GM19395 (cell line): ENCODE data around the gene POLDIP3.
"Not testable (repeated sequence)": the region's sequence is repeated elsewhere in the genome, so short reads cannot be mapped to it uniquely, and the experiment has no call there.

ENCODE experiments used
- ATAC-seq: cut with Tn5 transposase; IDR thresholded peaks from one replicate; pipeline ENCODE4 v1.9.1; 2021; ENCODE audit warnings: mild to moderate bottlenecking, moderate library complexity; ENCODE audit not compliant: unreplicated experiment

Gene POLDIP3

DNA sequence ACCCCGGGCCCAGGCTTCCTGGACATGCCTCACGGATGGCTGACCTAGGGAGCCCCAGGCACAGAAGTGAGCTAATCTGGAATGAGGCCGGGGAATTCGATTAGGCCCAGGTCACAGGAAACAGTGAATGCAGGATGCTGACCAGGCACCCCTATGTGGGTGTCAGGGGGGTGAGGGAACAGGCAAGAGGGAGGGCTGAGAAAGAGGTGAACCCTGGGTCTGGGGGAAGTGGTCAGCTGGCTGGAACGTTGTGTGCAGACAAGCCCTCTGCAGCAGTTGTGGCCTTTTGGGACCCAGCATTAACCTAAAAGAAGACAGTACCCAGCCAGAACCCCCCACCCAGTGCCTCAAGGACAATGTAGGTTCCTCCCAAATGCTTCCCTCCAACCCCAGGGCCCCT, 52.8 kb downstream of the POLDIP3 start:
- ATAC-seq = no peak

GRCh38 chr22:42560781-42561180, 53.9 kb downstream of the POLDIP3 start:
- ATAC-seq = no peak

DNA sequence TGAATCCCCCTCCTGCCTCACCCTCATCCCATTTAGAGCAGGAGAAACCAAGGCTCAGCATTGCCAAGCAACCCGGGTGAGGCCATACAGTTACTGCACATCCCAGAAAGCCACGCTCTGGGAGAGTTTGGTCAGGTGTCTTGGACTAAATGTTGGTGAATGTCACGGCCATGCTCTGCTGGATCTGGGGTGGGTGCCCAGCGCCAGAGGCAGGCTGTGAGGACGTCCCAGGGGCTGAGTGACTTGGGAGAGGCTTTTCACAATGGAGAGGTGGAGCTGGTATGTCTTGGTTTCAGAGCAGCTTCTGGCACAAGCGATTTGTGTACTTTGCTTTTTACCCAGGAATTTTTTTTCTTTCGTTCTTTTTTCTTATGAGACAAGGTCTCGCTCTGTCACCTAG, 54.3 kb downstream of the POLDIP3 start:
- no peak for ATAC-seq

- ATAC-seq = peak; percentile 55
Measured at GRCh38 chr22:42553475-42554361, 61.0 kb downstream of the POLDIP3 start, which contains the start of gene SERHL2. TSS of gene SERHL2 (plus strand) at chr22:42553956. CDS start at chr22:42554021, 65 bp downstream.

GRCh38 chr22:42552294-42552647, 62.4 kb downstream of the POLDIP3 start:
- not testable (repeated sequence) for ATAC-seq

GRCh38 chr22:42549331-42550060, 65.2 kb downstream of the POLDIP3 start:
- no peak for ATAC-seq

GRCh38 chr22:42548597-42549330, 65.9 kb downstream of the POLDIP3 start:
- no peak for ATAC-seq

GRCh38 chr22:42548126-42548525, 66.6 kb downstream of the POLDIP3 start:
- ATAC-seq = not testable (repeated sequence)

GRCh38 chr22:42547562-42547961, 67.1 kb downstream of the POLDIP3 start:
- no peak for ATAC-seq

DNA sequence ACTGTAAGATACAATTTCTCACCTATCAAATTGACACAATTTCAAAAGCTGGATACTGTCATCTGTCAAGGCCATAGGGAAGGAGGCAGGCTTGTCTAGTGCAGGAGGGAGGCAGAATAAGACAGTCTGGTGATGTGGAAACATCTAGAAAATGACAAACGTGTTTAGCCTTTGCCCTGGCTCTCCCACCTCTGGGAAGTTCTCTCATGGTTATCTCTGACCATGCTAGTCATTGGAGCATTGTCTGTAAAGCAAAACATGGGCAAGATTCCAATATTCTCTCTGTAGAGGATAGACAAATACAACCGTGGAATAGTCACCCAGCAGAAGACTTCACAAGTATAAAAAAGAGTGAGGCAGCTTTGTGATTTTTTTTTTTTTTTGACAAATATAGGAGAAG, 70.0 kb downstream of the POLDIP3 start:
- no peak for ATAC-seq

- peak; percentile 43 for ATAC-seq
Measured at GRCh38 chr22:42539236-42539771, 75.4 kb downstream of the POLDIP3 start.

- ATAC-seq = peak; percentile 48
Measured at GRCh38 chr22:42537199-42537831, 77.4 kb downstream of the POLDIP3 start.

GRCh38 chr22:42536634-42537033, 78.0 kb downstream of the POLDIP3 start:
- not testable (repeated sequence) for ATAC-seq

- no peak for ATAC-seq
Measured at GRCh38 chr22:42536166-42536565, 78.5 kb downstream of the POLDIP3 start.

- not testable (repeated sequence) for ATAC-seq
Measured at GRCh38 chr22:42535082-42535731, 79.5 kb downstream of the POLDIP3 start.
